HUES64 (cell line): ENCODE measurements around the gene TMEM187.
A peak's percentile ranks its signal among the peaks of the same experiment; 100 is the strongest.

Experiments used
- H3K27ac ChIP-seq: 2 replicates; pipeline ENCODE4 v1.7.0; 2013; ENCODE audit warnings: low read depth, low read length, inconsistent platforms
- H3K27me3 ChIP-seq: 2 replicates; pipeline ENCODE4 v1.6.1; 2013; ENCODE audit warnings: mild to moderate bottlenecking, low read length; ENCODE audit not compliant: insufficient read depth
- H3K36me3 ChIP-seq: 2 replicates; pipeline ENCODE4 v1.6.1; 2013; ENCODE audit warnings: mild to moderate bottlenecking, low read length; ENCODE audit not compliant: insufficient read depth
- H3K4me1 ChIP-seq: 2 replicates; pipeline ENCODE4 v1.6.1; 2013; ENCODE audit warnings: mild to moderate bottlenecking, low read length, moderate library complexity; ENCODE audit not compliant: insufficient read depth
- H3K4me3 ChIP-seq: 2 replicates; pipeline ENCODE4 v1.5.1; 2013; ENCODE audit warnings: mild to moderate bottlenecking, low read length, moderate library complexity
- H3K9ac ChIP-seq: 2 replicates; pipeline ENCODE4 v1.6.1; 2013; ENCODE audit warnings: mild to moderate bottlenecking, low read depth, low read length
- H3K9me3 ChIP-seq: 2 replicates; pipeline ENCODE4 v1.6.1; 2013; ENCODE audit warnings: low read depth, low read length; ENCODE audit not compliant: insufficient read depth
- WGBS: fragments of 150-250, 120-280 bp; methylation state at CpG from one replicate; pipeline ENCODE4 v1.1.7; 2013; ENCODE audit warnings: missing lambda C conversion rate; 5-methylcytosine and 5-hydroxymethylcytosine counted together

The TMEM187 gene

GRCh38 chrX:153937056-153937455, 35.5 kb upstream of the TMEM187 start:
- Histone ChIP-seq H3K9me3 (no peaks in the 10 kb centered on the region), H3K27me3 (no peaks in the 10 kb centered on the region), H3K4me3 (no peak overlapping the region), H3K36me3 (peaks cover 10% of the 10 kb centered on the region; the same call in 1 of the 2 replicates), H3K27ac (no peak overlapping the region), H3K9ac (no peak overlapping the region), H3K4me1 (no peaks in the 10 kb centered on the region)
- 94% methylated on average over 2 of the region's 3 CpGs for WGBS

GRCh38 chrX:153938226-153938786, 34.2 kb upstream of the TMEM187 start:
- no peaks in the 10 kb centered on the region for H3K27me3 ChIP-seq
- 95% methylated on average over 10 of the region's 10 CpGs for WGBS
- no peaks in the 10 kb centered on the region for H3K9me3 ChIP-seq
- H3K9ac ChIP-seq = no peak overlapping the region
- H3K36me3 ChIP-seq = no peaks in the 10 kb centered on the region
- H3K27ac ChIP-seq = no peak overlapping the region
- no peak overlapping the region for H3K4me3 ChIP-seq
- H3K4me1 ChIP-seq = no peaks in the 10 kb centered on the region

DNA sequence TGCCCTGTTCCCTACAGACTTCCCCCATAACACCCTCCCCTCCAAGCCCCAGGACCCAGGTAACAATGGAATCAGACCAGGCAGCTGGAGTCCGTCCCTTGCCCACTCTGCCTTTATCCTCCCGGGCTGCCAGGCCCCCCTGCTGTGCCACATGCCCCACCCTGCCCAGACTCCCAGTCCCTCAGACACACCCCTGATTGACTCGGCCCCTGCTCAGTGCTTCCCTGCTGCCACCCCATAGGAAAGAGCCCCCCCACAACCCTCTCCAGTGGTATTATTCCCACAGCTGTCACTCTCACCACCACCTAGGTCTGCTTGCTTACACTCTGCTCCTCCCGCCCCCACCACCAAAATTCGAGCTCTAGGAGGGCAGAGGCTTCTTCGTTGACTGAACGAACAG, 33.0 kb upstream of the TMEM187 start:
- H3K4me1 ChIP-seq = no peaks in the 10 kb centered on the region
- no peaks in the 10 kb centered on the region for H3K36me3 ChIP-seq
- 47% methylated on average over 7 of the region's 7 CpGs for WGBS
- H3K9ac ChIP-seq = no peak overlapping the region
- H3K27ac ChIP-seq = no peak overlapping the region
- H3K9me3 ChIP-seq = no peaks in the 10 kb centered on the region
- no peaks in the 10 kb centered on the region for H3K27me3 ChIP-seq
- H3K4me3 ChIP-seq = no peak overlapping the region

DNA sequence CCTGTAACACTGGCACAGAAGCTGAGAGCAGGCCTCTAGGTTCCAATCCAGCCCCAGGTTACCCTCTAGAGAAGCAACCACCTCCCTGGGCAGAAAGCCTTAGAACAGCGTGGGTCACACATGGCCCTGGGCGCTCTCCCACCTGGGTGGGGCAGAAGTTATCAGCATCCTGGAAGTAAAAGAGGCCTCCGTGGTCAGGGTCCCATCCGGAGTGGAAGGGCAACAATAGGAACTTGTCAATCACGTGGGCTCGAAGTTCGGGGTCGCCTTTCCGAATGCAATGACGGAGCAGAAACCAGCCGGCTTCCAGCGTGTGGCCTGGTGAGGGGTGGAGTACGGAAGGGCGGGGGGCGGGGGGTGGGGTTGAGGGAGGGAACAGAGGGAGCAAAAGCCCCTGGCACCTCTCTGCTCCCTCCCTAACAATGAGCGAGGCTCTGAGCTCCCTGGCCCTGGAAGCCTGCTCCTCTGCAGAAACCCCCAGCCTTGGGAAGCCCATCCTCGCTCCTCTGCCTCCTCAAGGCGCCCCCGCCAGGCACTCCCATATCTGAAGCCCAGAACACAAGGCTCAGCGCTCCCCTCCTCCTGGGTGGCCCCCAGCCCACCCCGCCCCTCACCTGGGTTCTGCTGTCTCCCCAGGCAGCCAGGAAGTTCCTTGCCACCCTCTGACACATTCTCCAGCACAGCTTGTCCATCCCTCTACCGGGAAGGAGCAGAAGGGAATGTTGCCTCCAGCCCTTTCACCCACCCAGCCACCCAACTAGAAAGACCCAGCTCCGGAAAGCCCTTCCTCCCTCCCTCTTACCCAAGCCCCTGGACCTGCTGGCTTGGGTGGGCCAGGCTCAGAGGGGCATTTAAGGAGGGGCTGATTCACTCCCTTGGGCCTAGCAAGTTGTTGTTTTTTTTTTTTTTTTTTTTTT, 31.0 kb upstream of the TMEM187 start:
- no peaks in the 10 kb centered on the region for H3K9me3 ChIP-seq
- no peaks in the 10 kb centered on the region for H3K27me3 ChIP-seq
- 17% methylated on average over 16 of the region's 23 CpGs for WGBS
- no peaks in the 10 kb centered on the region for H3K36me3 ChIP-seq
- no peaks in the 10 kb centered on the region for H3K4me1 ChIP-seq
- peak overlapping the region; percentile 56; the same call in 1 of the 2 replicates for H3K27ac ChIP-seq
- peak overlapping the region; percentile 20; the same call in 1 of the 2 replicates for H3K4me3 ChIP-seq
- H3K9ac ChIP-seq = no peak overlapping the region

DNA sequence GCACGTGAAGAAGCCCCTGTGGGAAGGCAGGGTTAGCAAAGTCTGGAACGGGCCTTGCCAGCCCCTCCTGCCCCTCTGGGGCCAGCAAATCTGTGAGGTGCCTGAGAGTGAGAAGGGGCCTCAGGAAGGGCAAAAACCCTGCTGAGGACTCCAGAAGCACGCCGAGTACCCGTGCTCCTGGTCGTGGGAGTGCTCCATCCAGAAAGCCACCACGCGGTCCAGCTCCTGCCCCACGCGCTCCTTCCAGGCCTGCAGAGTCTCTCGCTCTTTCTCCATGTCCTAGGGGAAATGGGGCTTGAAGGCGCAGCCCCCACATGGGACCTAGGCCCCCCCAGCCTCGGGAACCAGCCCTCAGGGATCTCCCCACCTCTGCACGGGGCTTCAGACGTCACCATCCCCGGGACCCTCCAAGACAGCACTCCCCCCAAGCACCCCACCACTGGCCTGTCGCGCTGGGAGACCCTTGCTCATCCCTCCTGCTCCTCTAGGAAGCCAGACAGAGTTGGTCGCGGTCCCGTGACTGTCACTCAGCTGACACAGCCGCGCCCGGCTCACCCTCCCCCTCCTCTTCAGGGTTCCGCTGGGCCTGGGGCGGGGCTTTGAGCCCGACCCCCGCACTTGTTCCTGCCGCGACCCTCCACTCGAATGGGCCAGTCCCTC, 28.3 kb upstream of the TMEM187 start, which contains the start of gene RENBP:
Gene RENBP, minus strand, starts transcription at position 504 of the 660 bp plus-strand sequence. Its CDS starts 33 bp downstream, at position 471.
- Histone ChIP-seq H3K4me3 (peak within 1 kb of the TSS; percentile 36), H3K4me1 (0 out of 2 replicates have a peak, but pooled peaks cover 5% of the 10 kb centered on the region), H3K27ac (no peak within 1 kb of the TSS), H3K9me3 (no peaks in the 10 kb centered on the region), H3K9ac (no peak within 1 kb of the TSS), H3K36me3 (peaks cover 9% of the 10 kb centered on the region; the same call in 1 of the 2 replicates), H3K27me3 (no peaks in the 10 kb centered on the region)
- 27% methylated on average over 30 of the region's 31 CpGs for WGBS

DNA sequence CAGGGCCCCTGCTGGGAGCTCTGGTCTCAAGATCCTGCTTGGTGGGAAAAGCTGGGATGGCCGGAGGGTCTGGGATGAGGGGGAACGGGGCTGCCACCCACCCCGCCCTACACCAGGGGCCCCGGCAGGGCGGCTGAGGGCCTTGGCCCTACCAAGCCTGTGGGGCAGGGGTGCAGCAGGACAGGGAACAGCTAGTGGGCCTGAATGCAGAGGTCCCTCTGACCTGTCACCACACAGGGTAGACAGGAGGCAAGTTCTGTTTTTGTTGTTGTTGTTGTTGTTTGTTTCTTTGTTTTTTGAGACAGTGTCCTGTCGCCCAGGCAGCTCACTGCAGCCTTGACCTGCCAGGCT, 27.8 kb upstream of the TMEM187 start:
- 34% methylated on average over 6 of the region's 6 CpGs for WGBS
- Histone ChIP-seq H3K27ac (no peak overlapping the region), H3K27me3 (no peaks in the 10 kb centered on the region), H3K9me3 (no peaks in the 10 kb centered on the region), H3K4me1 (0 out of 2 replicates have a peak, but pooled peaks cover 5% of the 10 kb centered on the region), H3K9ac (no peak overlapping the region), H3K36me3 (peaks cover 14% of the 10 kb centered on the region), H3K4me3 (0 out of 2 replicates have a peak overlapping the region, but pooled peaks have one; percentile 36)

DNA sequence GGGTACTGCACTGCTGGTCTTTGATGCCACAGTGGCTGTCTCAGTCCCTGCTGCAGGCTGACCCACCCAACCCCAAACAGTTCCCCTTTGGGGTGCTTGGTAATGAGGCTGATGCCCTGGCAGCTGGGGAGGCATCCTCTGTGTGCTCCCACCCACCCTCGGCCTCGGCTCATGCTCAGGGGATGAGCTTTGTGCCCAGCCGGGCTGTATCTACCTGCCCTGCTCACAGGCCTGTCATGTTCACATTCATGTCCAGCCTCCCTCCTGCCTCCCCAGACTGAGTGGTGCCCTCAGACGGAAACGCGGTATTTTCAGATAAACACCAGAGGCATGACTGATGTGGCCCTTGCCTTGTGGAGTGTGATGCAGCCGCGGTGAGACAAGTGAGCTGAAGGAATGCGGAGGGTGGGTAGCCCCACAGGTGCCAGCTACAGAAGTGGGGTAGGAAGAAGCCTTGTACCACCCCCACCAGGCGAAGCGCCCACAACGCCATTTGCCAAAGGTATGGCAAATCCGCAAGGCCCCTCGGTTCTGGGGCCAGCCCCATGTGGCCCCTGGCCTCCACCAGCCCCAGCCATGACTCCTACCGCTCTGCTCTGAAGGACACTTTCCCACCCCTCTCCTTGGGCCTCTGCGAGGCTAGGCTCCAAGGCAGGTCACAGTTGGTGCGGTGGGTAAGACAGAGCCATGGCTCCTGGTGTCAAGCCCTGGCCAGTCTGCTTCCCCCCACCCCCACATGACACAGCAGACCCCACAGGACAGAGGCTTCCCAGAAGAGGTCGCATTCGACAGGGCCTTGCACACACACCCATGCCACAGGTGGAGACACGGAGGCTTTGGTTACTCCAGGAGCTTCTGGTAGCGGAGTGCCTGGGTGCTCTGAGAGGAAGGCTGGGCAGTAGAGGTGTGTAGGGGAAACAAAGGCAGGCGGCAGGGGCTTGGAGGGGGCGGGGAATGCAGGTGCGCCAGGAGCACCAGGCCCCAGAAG, 26.3 kb upstream of the TMEM187 start:
- no peaks in the 10 kb centered on the region for H3K9me3 ChIP-seq
- WGBS = 96% methylated on average over 24 of the region's 24 CpGs
- H3K4me1 ChIP-seq = 0 out of 2 replicates have a peak, but pooled peaks cover 5% of the 10 kb centered on the region
- no peak overlapping the region for H3K9ac ChIP-seq
- no peaks in the 10 kb centered on the region for H3K27me3 ChIP-seq
- H3K4me3 ChIP-seq = no peak overlapping the region
- H3K36me3 ChIP-seq = peaks cover 28% of the 10 kb centered on the region
- H3K27ac ChIP-seq = no peak overlapping the region

DNA sequence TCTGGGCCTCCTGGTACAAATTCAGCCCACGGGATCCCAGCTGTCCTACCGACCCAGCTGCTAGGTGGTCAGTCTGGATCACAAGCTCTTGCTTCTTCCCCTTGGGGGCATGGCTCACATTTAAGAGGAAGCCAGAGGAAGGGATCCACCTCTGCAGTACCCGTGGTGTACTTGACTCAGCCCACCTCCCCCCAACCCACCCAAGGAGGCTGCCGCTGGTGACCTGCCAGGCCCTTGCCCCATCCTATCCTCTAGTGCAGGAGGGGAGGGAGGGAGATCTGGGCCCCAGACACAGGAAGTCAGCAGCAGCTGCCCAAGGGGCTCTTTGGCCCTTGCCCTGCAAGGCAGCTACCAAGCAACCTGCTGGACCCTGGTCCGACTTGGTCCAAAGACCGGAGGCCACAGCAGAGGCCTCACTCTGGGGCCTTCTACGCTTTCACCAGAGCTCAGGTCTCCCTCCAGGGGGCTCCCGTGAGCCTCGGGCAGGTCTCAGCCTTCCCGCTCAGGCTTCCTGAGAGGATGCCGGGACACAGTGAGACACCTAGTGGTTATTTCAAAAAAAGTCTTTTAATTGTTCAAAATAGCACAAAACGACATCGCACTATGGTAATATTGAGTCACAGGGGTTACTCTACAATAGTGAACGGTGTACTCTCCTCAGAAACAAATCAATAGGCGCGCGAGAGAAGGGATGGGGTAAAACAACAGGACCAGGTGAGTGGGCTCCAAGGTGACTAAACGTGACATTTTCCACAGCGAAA, 25.4 kb upstream of the TMEM187 start:
- 0 out of 2 replicates have a peak, but pooled peaks cover 5% of the 10 kb centered on the region for H3K4me1 ChIP-seq
- H3K36me3 ChIP-seq = peaks cover 38% of the 10 kb centered on the region
- whole genome bisulfite sequencing = 59% methylated on average over 13 of the region's 19 CpGs
- H3K27me3 ChIP-seq = no peaks in the 10 kb centered on the region
- H3K4me3 ChIP-seq = no peak overlapping the region
- H3K27ac ChIP-seq = peak overlapping the region; percentile 84; the same call in 1 of the 2 replicates
- no peaks in the 10 kb centered on the region for H3K9me3 ChIP-seq
- no peak overlapping the region for H3K9ac ChIP-seq

DNA sequence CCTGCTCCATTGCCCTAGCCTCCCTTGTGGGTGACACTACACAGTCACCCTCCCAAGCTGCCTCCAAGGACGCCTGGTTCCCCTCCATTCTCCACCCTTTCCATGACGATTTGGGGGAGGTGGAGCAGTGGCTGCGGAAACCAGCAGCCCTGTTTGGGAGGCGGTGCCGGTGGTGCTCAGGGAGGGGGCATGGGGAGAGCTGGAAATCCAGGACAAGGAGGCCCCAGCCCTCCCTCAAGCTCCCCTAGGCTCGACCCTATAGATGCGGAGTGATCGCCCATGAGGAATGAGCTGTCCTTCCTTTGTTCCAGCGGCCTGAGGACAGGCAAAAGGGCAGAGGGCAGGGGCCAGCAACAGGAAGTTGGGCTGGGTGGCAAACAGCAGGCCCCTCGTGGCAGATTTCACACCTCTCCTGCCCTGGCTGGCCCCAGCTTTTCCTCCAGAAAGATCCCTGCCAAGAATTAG, 24.5 kb upstream of the TMEM187 start:
- H3K4me1 ChIP-seq = 0 out of 2 replicates have a peak, but pooled peaks cover 5% of the 10 kb centered on the region
- no peaks in the 10 kb centered on the region for H3K27me3 ChIP-seq
- peaks cover 46% of the 10 kb centered on the region for H3K36me3 ChIP-seq
- H3K27ac ChIP-seq = peak overlapping the region; percentile 84
- no peak overlapping the region for H3K4me3 ChIP-seq
- 55% methylated on average over 5 of the region's 10 CpGs for WGBS
- H3K9me3 ChIP-seq = no peaks in the 10 kb centered on the region
- 0 out of 2 replicates have a peak overlapping the region, but pooled peaks have one; percentile 19 for H3K9ac ChIP-seq
